Measurements from ENCODE around the gene KRTAP4-4.
"Not testable (repeated sequence)": the region's sequence is repeated elsewhere in the genome, so short reads cannot be mapped to it uniquely, and the experiment has no call there.

The KRTAP4-4 gene

DNA sequence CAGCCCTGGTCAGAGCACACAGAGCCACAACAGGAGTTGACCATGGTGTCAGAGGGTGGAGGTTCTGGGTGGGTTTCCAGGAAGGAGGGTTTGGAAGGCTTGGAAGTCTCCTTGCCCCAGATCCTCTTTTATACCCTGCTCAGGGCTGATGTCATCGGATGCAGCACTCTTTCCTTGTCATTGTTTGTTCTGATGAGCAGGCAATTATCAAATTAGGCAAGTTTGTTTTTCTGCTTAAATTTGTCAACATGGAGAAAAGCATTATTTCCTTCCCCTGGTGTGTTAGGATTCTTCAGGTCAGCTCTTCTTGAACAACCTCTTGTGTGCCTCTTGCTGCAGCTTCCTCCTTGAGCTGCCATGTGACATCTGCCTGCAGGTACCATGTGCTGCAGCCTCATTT lies at the start of gene KRTAP4-4:
TSS of gene KRTAP4-4 (minus strand) at position 101 of the 400 bp plus-strand sequence. CDS start at position 44, 57 bp downstream.
- no peak for DNase-seq (ENCODE audit: extremely low read depth, insufficient read length)
- Histone ChIP-seq H3K4me3 (replicated peaks; ENCODE audit: low read depth, low read length) (no peak within 1 kb of the TSS), H3K36me3 (ENCODE audit: control insufficient read depth, insufficient read depth, low read length) (no peaks in the 10 kb centered on the region), H3K27me3 (replicated peaks; ENCODE audit: control insufficient read depth, insufficient read depth, low read length) (no peaks in the 10 kb centered on the region)
- TF ChIP-seq, protein P1, sequence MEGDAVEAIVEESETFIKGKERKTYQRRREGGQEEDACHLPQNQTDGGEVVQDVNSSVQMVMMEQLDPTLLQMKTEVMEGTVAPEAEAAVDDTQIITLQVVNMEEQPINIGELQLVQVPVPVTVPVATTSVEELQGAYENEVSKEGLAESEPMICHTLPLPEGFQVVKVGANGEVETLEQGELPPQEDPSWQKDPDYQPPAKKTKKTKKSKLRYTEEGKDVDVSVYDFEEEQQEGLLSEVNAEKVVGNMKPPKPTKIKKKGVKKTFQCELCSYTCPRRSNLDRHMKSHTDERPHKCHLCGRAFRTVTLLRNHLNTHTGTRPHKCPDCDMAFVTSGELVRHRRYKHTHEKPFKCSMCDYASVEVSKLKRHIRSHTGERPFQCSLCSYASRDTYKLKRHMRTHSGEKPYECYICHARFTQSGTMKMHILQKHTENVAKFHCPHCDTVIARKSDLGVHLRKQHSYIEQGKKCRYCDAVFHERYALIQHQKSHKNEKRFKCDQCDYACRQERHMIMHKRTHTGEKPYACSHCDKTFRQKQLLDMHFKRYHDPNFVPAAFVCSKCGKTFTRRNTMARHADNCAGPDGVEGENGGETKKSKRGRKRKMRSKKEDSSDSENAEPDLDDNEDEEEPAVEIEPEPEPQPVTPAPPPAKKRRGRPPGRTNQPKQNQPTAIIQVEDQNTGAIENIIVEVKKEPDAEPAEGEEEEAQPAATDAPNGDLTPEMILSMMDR (IDR thresholded peaks at IDR 0.05; ENCODE audit: insufficient read depth, low read length, poor library complexity, severe bottlenecking): no peak

DNA sequence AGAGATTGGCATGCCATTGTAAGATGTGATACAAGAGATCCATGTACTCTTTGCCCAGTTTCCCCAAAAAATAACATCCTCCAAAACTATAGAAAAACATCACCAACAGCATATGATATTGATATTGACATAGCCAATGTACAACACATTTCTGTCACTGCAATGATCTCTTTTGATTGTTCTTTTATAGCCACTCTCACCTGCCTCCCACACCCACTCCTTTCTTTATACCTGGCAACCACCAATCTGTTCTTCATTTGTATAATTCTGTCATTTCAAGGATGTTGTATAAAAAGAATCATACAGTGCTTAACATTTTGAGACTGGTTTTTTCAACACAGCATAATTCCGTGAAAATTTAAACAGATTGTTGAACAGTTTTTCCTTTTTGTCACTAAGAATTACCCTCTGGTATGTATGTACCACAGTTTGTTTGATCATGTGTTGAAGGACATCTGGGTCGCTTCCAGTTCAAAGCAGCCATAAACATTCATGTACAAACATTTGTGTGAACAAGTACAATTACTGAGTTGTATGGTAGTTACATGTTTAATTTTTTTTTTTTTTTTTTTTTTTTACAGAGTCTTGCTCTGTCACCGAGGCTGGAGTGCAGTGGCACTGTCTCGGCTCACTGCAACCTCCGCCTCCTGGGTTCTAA lies 39.0 kb upstream of the KRTAP4-4 start:
- Histone ChIP-seq H3K27me3 (replicated peaks; ENCODE audit: control insufficient read depth, insufficient read depth, low read length) (no peaks in the 10 kb centered on the region), H3K4me3 (replicated peaks; ENCODE audit: low read depth, low read length) (no peak overlapping the region), H3K36me3 (ENCODE audit: control insufficient read depth, insufficient read depth, low read length) (no peaks in the 10 kb centered on the region)
- TF ChIP-seq, protein P1 (IDR thresholded peaks at IDR 0.05; ENCODE audit: insufficient read depth, low read length, poor library complexity, severe bottlenecking): no peak
- no peak for DNase-seq (ENCODE audit: extremely low read depth, insufficient read length)

DNA sequence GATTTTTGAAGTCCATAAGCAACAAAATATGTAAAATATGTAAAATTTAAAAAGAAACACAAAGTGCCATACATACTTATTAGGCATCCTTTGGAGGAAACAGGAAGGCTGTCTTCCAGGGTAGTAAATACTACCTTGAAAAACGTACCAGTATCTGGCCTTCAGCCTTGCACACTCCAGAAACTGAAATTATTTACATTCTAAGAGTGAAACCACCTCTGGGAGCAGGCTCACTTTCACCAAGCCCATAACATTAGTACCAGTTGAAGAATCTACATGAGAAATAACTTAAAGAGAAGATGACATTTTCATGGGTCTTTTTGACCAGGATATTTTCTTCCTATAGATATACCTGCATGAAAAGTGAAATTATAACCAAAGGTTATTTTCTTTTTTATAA lies 35.5 kb upstream of the KRTAP4-4 start:
- Histone ChIP-seq H3K36me3 (ENCODE audit: control insufficient read depth, insufficient read depth, low read length) (no peaks in the 10 kb centered on the region), H3K4me3 (replicated peaks; ENCODE audit: low read depth, low read length) (no peak overlapping the region), H3K27me3 (replicated peaks; ENCODE audit: control insufficient read depth, insufficient read depth, low read length) (no peaks in the 10 kb centered on the region)
- TF ChIP-seq, protein P1 (IDR thresholded peaks at IDR 0.05; ENCODE audit: insufficient read depth, low read length, poor library complexity, severe bottlenecking): no peak
- DNase-seq (ENCODE audit: extremely low read depth, insufficient read length): no peak

DNA sequence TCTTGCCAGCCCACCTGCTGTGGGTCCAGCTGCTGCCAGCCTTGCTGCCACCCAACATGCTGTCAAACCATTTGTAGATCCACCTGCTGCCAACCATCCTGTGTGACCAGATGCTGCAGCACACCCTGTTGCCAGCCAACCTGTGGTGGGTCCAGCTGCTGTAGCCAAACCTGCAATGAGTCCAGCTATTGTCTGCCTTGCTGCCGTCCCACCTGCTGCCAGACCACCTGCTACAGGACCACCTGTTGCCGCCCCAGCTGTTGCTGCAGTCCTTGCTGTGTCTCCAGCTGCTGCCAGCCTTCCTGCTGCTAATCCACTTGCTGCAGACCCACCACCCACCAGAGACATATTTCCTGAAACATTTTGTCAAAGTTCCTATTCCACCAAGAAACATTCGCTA lies 29.8 kb upstream of the KRTAP4-4 start:
- H3K4me3 ChIP-seq (replicated peaks; ENCODE audit: low read depth, low read length): no peak overlapping the region
- DNase-seq (ENCODE audit: extremely low read depth, insufficient read length): no peak
- H3K36me3 ChIP-seq (ENCODE audit: control insufficient read depth, insufficient read depth, low read length): no peaks in the 10 kb centered on the region
- TF ChIP-seq, protein P1 (IDR thresholded peaks at IDR 0.05; ENCODE audit: insufficient read depth, low read length, poor library complexity, severe bottlenecking): no peak
- no peaks in the 10 kb centered on the region; the same call in 1 of the 2 replicates for H3K27me3 ChIP-seq (replicated peaks; ENCODE audit: control insufficient read depth, insufficient read depth, low read length)

DNA sequence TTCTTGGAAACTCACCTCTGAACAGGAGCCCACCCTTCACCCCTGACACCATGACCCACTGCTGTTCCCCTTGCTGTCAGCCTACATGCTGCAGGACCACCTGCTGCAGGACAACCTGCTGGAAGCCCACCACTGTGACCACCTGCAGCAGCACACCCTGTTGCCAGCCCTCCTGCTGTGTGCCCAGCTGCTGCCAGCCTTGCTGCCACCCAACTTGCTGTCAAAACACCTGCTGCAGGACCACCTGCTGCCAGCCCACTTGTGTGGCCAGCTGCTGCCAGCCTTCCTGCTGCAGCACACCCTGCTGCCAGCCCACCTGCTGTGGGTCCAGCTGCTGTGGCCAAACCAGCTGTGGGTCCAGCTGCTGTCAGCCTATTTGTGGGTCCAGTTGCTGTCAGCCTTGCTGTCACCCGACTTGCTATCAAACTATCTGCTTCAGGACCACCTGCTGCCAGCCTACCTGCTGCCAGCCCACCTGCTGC lies 29.3 kb upstream of the KRTAP4-4 start, which contains the start of gene KRTAP9-1:
TSS of gene KRTAP9-1 (plus strand) at position 51 of the 482 bp plus-strand sequence. CDS start at position 51, 0 bp downstream.
- not testable (repeated sequence) for DNase-seq (ENCODE audit: extremely low read depth, insufficient read length); H3K4me3 ChIP-seq (replicated peaks; ENCODE audit: low read depth, low read length); H3K27me3 ChIP-seq (replicated peaks; ENCODE audit: control insufficient read depth, insufficient read depth, low read length)

DNA sequence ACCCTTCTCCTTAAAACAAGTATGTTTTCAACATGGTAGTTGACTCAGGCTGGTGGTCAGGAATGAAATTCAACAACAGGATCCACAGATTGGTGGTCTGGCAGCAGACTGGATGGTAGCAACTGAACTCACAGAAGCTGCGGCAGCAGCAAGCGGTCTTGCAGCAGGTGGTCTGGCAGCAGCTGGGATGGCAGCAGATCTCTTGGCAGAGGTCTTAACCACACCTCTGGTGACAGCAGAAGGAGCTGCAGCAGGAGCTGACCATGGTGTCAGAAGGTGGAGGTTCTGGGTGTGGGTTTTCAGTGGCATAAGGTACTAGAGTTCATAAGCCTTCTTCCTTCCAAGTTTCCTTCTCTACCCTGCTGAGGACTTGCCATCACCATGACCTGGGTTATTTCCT lies 26.3 kb upstream of the KRTAP4-4 start:
- Histone ChIP-seq H3K27me3 (replicated peaks; ENCODE audit: control insufficient read depth, insufficient read depth, low read length) (no peaks in the 10 kb centered on the region; the same call in 1 of the 2 replicates), H3K36me3 (ENCODE audit: control insufficient read depth, insufficient read depth, low read length) (no peaks in the 10 kb centered on the region), H3K4me3 (replicated peaks; ENCODE audit: low read depth, low read length) (no peak overlapping the region)
- no peak for DNase-seq (ENCODE audit: extremely low read depth, insufficient read length)
- TF ChIP-seq, protein P1 (IDR thresholded peaks at IDR 0.05; ENCODE audit: insufficient read depth, low read length, poor library complexity, severe bottlenecking): no peak

More for the DNA sequence above, 29.3 kb upstream of the KRTAP4-4 start, which contains the start of gene KRTAP9-1:
- H3K36me3 ChIP-seq (ENCODE audit: control insufficient read depth, insufficient read depth, low read length): not testable (repeated sequence)

All from GM06990 (cell line).